ENCODE data around the gene SSTR5. TPM values are rescaled to one million over a fixed set of nuclear protein-coding genes. Genes with fewer than 3 reads are reported as not detected.

SSTR5 gene
- total RNA-seq, 1 donor from 2014 or later = 1.3 TPM

GRCh38 chr16:1044460-1045309, 27.9 kb upstream of the SSTR5 start:
- Mint-ChIP-seq H3K9me3 (ENCODE audit: unreplicated experiment) (peaks cover 7% of the 10 kb centered on the region), H3K36me3 (ENCODE audit: unreplicated experiment) (peaks cover 10% of the 10 kb centered on the region)

GRCh38 chr16:1045310-1045992, 27.1 kb upstream of the SSTR5 start:
- DNase-seq = no peak
- TF ChIP-seq CTCF (IDR thresholded peaks at IDR 0.05; ENCODE audit: partially characterized antibody, unreplicated experiment) = no peak
- H3K9me3 Mint-ChIP-seq (ENCODE audit: unreplicated experiment) = peaks cover 7% of the 10 kb centered on the region
- H3K27me3 Mint-ChIP-seq (ENCODE audit: unreplicated experiment) = peaks cover 7% of the 10 kb centered on the region
- peaks cover 10% of the 10 kb centered on the region for H3K36me3 Mint-ChIP-seq (ENCODE audit: unreplicated experiment)
- no peaks in the 10 kb centered on the region for H3K4me1 Mint-ChIP-seq (ENCODE audit: low read depth, unreplicated experiment)
- H3K27ac Mint-ChIP-seq (ENCODE audit: unreplicated experiment) = no peak overlapping the region
- H3K4me3 Mint-ChIP-seq (ENCODE audit: unreplicated experiment) = no peak overlapping the region

More at GRCh38 chr16:1044460-1045309, 27.9 kb upstream of the SSTR5 start:
- Mint-ChIP-seq H3K27me3 (ENCODE audit: unreplicated experiment) (peaks cover 7% of the 10 kb centered on the region), H3K4me3 (ENCODE audit: unreplicated experiment) (no peak overlapping the region), H3K27ac (ENCODE audit: unreplicated experiment) (no peak overlapping the region), H3K4me1 (ENCODE audit: low read depth, unreplicated experiment) (no peaks in the 10 kb centered on the region)
- no peak for DNase-seq
- no peak for TF ChIP-seq CTCF (IDR thresholded peaks at IDR 0.05; ENCODE audit: partially characterized antibody, unreplicated experiment)

GRCh38 chr16:1045993-1046911, 26.3 kb upstream of the SSTR5 start:
- DNase-seq = no peak
- Mint-ChIP-seq H3K36me3 (ENCODE audit: unreplicated experiment) (peaks cover 10% of the 10 kb centered on the region), H3K27me3 (ENCODE audit: unreplicated experiment) (peaks cover 9% of the 10 kb centered on the region), H3K4me3 (ENCODE audit: unreplicated experiment) (no peak overlapping the region), H3K9me3 (ENCODE audit: unreplicated experiment) (peaks cover 7% of the 10 kb centered on the region), H3K27ac (ENCODE audit: unreplicated experiment) (no peak overlapping the region), H3K4me1 (ENCODE audit: low read depth, unreplicated experiment) (no peaks in the 10 kb centered on the region)
- TF ChIP-seq CTCF (IDR thresholded peaks at IDR 0.05; ENCODE audit: partially characterized antibody, unreplicated experiment) = no peak

GRCh38 chr16:1047123-1047522, 25.4 kb upstream of the SSTR5 start:
- Mint-ChIP-seq H3K4me1 (ENCODE audit: low read depth, unreplicated experiment) (no peaks in the 10 kb centered on the region), H3K27me3 (ENCODE audit: unreplicated experiment) (peaks cover 4% of the 10 kb centered on the region), H3K36me3 (ENCODE audit: unreplicated experiment) (peaks cover 5% of the 10 kb centered on the region), H3K27ac (ENCODE audit: unreplicated experiment) (no peak overlapping the region), H3K4me3 (ENCODE audit: unreplicated experiment) (no peak overlapping the region), H3K9me3 (ENCODE audit: unreplicated experiment) (peaks cover 5% of the 10 kb centered on the region)
- no peak for DNase-seq
- no peak for TF ChIP-seq CTCF (IDR thresholded peaks at IDR 0.05; ENCODE audit: partially characterized antibody, unreplicated experiment)
